ENCODE data around the gene FBXL17. TPM values are rescaled to one million over a fixed set of nuclear protein-coding genes. Genes with fewer than 3 reads are reported as not detected.
A peak's percentile ranks its signal among the peaks of the same experiment; 100 is the strongest.

FBXL17 gene
- total RNA-seq, 1 experiment from 2014 or later: 5.3 TPM

DNA sequence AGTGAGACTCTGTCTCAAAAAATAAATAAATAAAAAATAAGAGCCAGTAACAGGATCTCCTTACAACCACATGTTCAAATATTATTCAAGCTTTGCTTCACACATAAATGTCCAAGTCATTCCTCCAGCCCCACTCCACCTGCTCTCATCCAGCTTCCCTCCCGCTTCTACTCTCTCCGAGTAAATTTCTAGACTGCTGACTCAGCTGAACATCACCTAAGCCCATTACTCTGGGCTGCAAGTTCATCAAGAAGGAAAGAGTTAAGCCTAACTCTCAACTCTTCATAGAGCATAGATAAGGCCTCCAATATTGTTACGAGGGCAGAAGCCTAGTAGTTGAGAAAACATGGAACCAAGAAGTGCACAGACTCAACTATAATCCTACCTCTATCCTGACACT, 300.2 kb downstream of the FBXL17 start:
- H3K4me1 ChIP-seq (ENCODE audit: insufficient read depth, low read length): peaks cover 5% of the 10 kb centered on the region; the same call in 1 of the 2 replicates
- no peak overlapping the region for H2AK5ac ChIP-seq (ENCODE audit: insufficient read length, low read length)
- no peak overlapping the region for H3T11ph ChIP-seq (ENCODE audit: low read length)
- peak overlapping the region; percentile 50 for H2BK12ac ChIP-seq (ENCODE audit: insufficient read length, low read depth, low read length)
- no peaks in the 10 kb centered on the region for H3K79me2 ChIP-seq (ENCODE audit: insufficient read depth, low read length)
- H3K4me3 Mint-ChIP-seq: peak overlapping the region; percentile 5 to 19; a peak in 2 of 5 replicates
- H2AFZ ChIP-seq (ENCODE audit: low read length): no peak overlapping the region
- H3K27me3 ChIP-seq (ENCODE audit: insufficient read depth, low read length): no peaks in the 10 kb centered on the region
- H3K23me2 ChIP-seq (ENCODE audit: insufficient read length, low read depth, low read length, poor library complexity, severe bottlenecking): no peaks in the 10 kb centered on the region
- H3K27me3 Mint-ChIP-seq (ENCODE audit: low read depth): no peaks in the 10 kb centered on the region
- no peak overlapping the region for H4K5ac ChIP-seq (ENCODE audit: insufficient read length, low read depth, low read length)
- no peak for DNase-seq
- peaks cover 0 to 2% of the 10 kb centered on the region in 2 experiments; a peak in 1 of 5 replicates for H3K9me3 Mint-ChIP-seq
- no peak overlapping the region for H3K4ac ChIP-seq (ENCODE audit: low read depth, low read length)
- H3K23ac ChIP-seq (ENCODE audit: insufficient read length, low read depth, low read length): no peak overlapping the region
- no peak for TF ChIP-seq CTCF (conservative IDR thresholded peaks at IDR 0.05)
- H3K18ac ChIP-seq (ENCODE audit: insufficient read length, low read depth, low read length): no peak overlapping the region
- no peaks in the 10 kb centered on the region for H3K9me3 ChIP-seq (ENCODE audit: control insufficient read depth, low read depth, low read length)
- peaks cover 0 to 4% (median 0%) of the 10 kb centered on the region in 3 experiments; a peak in 2 of 7 replicates for H3K36me3 Mint-ChIP-seq (ENCODE audit: insufficient read depth in 1 of 3, low read depth in 3 of 3)
- no peaks in the 10 kb centered on the region for H3K79me1 ChIP-seq (ENCODE audit: insufficient read depth, low read depth, low read length, poor library complexity, severe bottlenecking)
- peaks cover 68 to 70% of the 10 kb centered on the region in 2 experiments for H3K4me1 Mint-ChIP-seq
- H3K14ac ChIP-seq (ENCODE audit: insufficient read depth, low read length): no peak overlapping the region
- H4K91ac ChIP-seq (ENCODE audit: insufficient read length, low read depth, low read length): no peak overlapping the region
- no peak overlapping the region for H3K56ac ChIP-seq (ENCODE audit: insufficient read length, low read depth, low read length)
- no peak overlapping the region for H3K9ac ChIP-seq (ENCODE audit: extremely low read depth, insufficient read length, low read length)
- no peak overlapping the region for H3K4me2 ChIP-seq (ENCODE audit: insufficient read depth, insufficient read length, low read length)
- H3K27ac ChIP-seq (ENCODE audit: insufficient read length, low read depth, low read length): peak overlapping the region; percentile 70
- no peaks in the 10 kb centered on the region for H4K20me1 ChIP-seq (ENCODE audit: control insufficient read depth, insufficient read depth, insufficient read length)
- WGBS (ENCODE audit: extremely low coverage, insufficient read length, low lambda C conversion rate): no CpG with 5 or more reads among the region's 3 CpGs
- H2BK20ac ChIP-seq (ENCODE audit: low read depth, low read length, poor library complexity, severe bottlenecking): no peak overlapping the region
- no peak overlapping the region for H4K8ac ChIP-seq (replicated peaks; ENCODE audit: insufficient read length, low read depth, low read length)
- no peak overlapping the region for H2BK5ac ChIP-seq (ENCODE audit: insufficient read length, low read length)
- H3K27ac Mint-ChIP-seq: peak overlapping the region; percentile 27 to 96 (median 95); a peak in 5 of 7 replicates
- peak overlapping the region; percentile 48 for H2BK120ac ChIP-seq (ENCODE audit: low read depth, low read length, poor library complexity, severe bottlenecking)
- H2BK15ac ChIP-seq (ENCODE audit: low read depth, low read length): no peak overlapping the region
